Ovary (tissue), 10 donors: ENCODE results near the gene ADCY9. TPM values are rescaled to one million over a fixed set of nuclear protein-coding genes. Genes with fewer than 3 reads are reported as not detected.

ENCODE experiments used
- DNase-seq, 5 donors: peaks; one replicate each; pipeline ENCODE4 v3.0.0-alpha.2; 2019 to 2020
- H3K27ac ChIP-seq, 2 donors: fragments of 200-600 bp; one replicate each; pipeline versions ENCODE4 v1.5.1 to v1.8.0; 2019 to 2022
- H3K27me3 ChIP-seq: fragments of 200-600 bp; one replicate; pipeline ENCODE4 v1.8.0; 2022
- H3K36me3 ChIP-seq: fragments of 200-600 bp; sonication (generic); one replicate; pipeline ENCODE4 v1.5.1; 2019
- H3K4me1 ChIP-seq: one replicate; pipeline ENCODE4 v1.8.1; 2013; ENCODE audit warnings: mild to moderate bottlenecking, moderate library complexity; ENCODE audit not compliant: insufficient read depth
- H3K4me3 ChIP-seq: fragments of 200-600 bp; sonication (generic); one replicate; pipeline ENCODE4 v1.5.1; 2017
- H3K9me3 ChIP-seq, 2 donors: fragments of 200-600 bp in 1 of 2; sonication (generic) in 1 of 2; one replicate each; pipeline versions ENCODE4 v1.5.1 to v1.8.1; 2013 to 2019; ENCODE audit warnings: mild to moderate bottlenecking in 1 of 2, moderate library complexity in 1 of 2
- EP300 ChIP-seq: sonication (generic); formaldehyde crosslinking; IDR thresholded peaks from one replicate; pipeline ENCODE4 v1.6.1; 2017; ENCODE audit warnings: antibody characterized with exemption
- POLR2A ChIP-seq: fragments of 450-650 bp; IDR thresholded peaks from one replicate; pipeline ENCODE4 v1.6.1; 2017; ENCODE audit warnings: antibody characterized with exemption, mild to moderate bottlenecking, moderate library complexity
- WGBS, 3 donors: extraction: QIAGEN DNeasy Blood & Tissue Kit in 1 of 3; methylation state at CpG; one replicate each; pipeline versions ENCODE4 v1.1.5 to v1.1.7; 2013 to 2017; 5-methylcytosine and 5-hydroxymethylcytosine counted together
- intact Hi-C, 4 donors: fragments of 100-400 bp; cut with DNase I; formaldehyde crosslinking; loops; one replicate each; pipeline versions ENCODE4 v1.11.0 to v1.15.1; 2022 to 2023
- long read RNA-seq, 3 donors: library from polyadenylated mRNA in 2 of 3; unstranded in 2 of 3; transcript quantifications; one replicate each; pipeline ENCODE4 v2.0.0 and lab custom pipeline, GENCODE V29; 2021 to 2026
- polyA plus RNA-seq, 2 donors: library from polyadenylated mRNA; stranded (reverse); fragments of 200-250 nt in 1 of 2; fragments of 350-450 nt in 1 of 2; fragmentation: Illumina TruSeq in 1 of 2; extraction: RNeasy Lipid Tissue Mini Kit (QIAGEN cat#74804) in 1 of 2; gene quantifications; one replicate each; pipeline ENCODE4 v1.2.3, GENCODE V29; 2013 to 2014
- total RNA-seq, 7 donors: library from RNA; depleted of rRNA in 2 of 7; stranded (reverse); fragments of >200 nt in 2 of 7; fragmentation: NEBNext Ultra II Directional in 3 of 7; extraction: Animal tissue kit (Norgen Biotek cat#: 25700) in 3 of 7; gene quantifications; one replicate each; pipeline versions ENCODE4 v1.1.0 to v1.2.4, GENCODE V29; 2016 to 2023
- TF ChIP-seq, protein P1 (sequence below), 3 donors: fragments of 450-650 bp in 2 of 3; fragments of 200-600 bp in 1 of 3; IDR thresholded peaks; one replicate each; pipeline versions ENCODE4 v1.5.1 to v1.8.0; 2016 to 2022; ENCODE audit warnings: antibody characterized with exemption in 3 of 3, mild to moderate bottlenecking in 1 of 3
- donor health status: DM: no; HTN: no; CAD: no; lungs with moderate emphysema.
- donor health status: DM: no; HTN: no; CAD: no.
- donor health status: Bipolar disorder and iron deficiency.
- donor health status: DM: yes; HTN: yes; CAD: no.
- donor health status: DM: no; HTN: no; CAD: no.
- donor health status: DM: yes; HTN: yes; CAD: no.

ADCY9 gene
- total RNA-seq: 10 to 100 TPM; 10.7 to 31.3 (median 25.8) TPM
- 10 to 100 TPM; 15.1 to 17.8 TPM for polyA plus RNA-seq
- long read RNA-seq, donor 1, partial matches to known transcripts: 3 of 7 reads
- long read RNA-seq, donor 1, other reads (novel, unspliced or antisense): 4 of 7 reads
- long read RNA-seq, donor 2: 0 reads
- long read RNA-seq, donor 3, full-length matches to known transcripts: 3 of 46 reads
- long read RNA-seq, donor 3, partial matches to known transcripts: 11 of 46 reads
- long read RNA-seq, donor 3, other reads (novel, unspliced or antisense): 32 of 46 reads

DNA sequence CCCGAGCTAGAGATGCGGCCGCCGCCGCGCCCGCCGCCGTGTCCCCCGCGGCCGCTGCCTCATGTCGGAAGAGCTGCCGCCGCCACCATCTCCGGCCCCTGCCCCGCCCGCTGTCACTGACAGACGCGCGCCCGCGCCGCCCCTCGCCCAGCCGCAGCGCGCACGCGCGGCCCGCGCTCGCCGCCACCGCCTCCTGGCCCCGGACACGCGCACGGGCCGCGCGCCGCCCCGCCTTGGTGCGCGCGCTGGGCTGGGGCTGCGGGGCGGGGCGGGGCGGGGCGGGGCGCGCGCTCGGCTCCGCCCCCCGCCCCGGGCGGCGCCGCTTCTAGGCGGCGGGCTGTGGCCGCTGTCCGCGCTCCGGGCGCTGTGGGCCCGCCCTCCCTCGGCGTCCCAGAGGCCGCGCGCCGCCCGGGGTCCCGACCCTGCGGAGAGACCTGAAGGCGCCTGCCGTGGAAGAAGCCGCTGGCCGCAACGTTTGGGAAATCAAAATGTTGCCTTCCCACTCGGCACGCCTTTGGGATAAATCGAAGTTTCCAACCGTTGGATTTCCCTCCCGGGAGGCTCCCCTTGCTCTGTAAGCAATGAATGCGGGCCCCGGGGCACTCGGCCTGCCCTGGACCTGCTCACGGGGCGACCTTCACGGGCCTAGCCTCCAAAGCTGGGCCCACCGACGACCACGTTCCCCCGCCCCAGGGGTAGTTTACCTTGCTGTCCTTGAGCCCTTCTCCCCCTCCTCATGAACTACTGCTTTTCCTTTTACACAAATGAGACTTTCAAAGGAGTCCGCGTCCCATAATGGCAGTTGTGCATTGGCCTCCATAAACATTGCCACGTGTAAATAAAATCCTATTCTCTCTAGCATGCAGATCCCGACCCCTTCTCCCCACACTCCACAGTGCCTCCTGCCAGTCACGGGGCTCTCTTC, at the start of gene ADCY9:
Gene ADCY9 (minus strand): TSS at position 118 of the 925 bp plus-strand sequence. CDS start 1,000 bp downstream, outside the sequence.
- peak; percentile 73 to 85 (median 83) for DNase-seq
- TF ChIP-seq EP300 (peak; percentile 15), POLR2A (peak; percentile 53)
- TF ChIP-seq, protein P1, sequence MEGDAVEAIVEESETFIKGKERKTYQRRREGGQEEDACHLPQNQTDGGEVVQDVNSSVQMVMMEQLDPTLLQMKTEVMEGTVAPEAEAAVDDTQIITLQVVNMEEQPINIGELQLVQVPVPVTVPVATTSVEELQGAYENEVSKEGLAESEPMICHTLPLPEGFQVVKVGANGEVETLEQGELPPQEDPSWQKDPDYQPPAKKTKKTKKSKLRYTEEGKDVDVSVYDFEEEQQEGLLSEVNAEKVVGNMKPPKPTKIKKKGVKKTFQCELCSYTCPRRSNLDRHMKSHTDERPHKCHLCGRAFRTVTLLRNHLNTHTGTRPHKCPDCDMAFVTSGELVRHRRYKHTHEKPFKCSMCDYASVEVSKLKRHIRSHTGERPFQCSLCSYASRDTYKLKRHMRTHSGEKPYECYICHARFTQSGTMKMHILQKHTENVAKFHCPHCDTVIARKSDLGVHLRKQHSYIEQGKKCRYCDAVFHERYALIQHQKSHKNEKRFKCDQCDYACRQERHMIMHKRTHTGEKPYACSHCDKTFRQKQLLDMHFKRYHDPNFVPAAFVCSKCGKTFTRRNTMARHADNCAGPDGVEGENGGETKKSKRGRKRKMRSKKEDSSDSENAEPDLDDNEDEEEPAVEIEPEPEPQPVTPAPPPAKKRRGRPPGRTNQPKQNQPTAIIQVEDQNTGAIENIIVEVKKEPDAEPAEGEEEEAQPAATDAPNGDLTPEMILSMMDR (IDR thresholded peaks at IDR 0.05): no peak

GRCh38 chr16:4160658-4161430, 44.6 kb upstream of the ADCY9 start:
- DNase-seq: no peak
- Histone ChIP-seq H3K4me1 (no peaks in the 10 kb centered on the region), H3K27ac (no peak overlapping the region), H3K27me3 (no peaks in the 10 kb centered on the region), H3K9me3 (no peaks in the 10 kb centered on the region), H3K4me3 (no peak overlapping the region), H3K36me3 (no peaks in the 10 kb centered on the region)
- 78 to 82% (median 79%) methylated on average over 7 of the region's 7 CpGs for WGBS, 3 donors
- no peak for TF ChIP-seq POLR2A
- no peak for TF ChIP-seq EP300
- TF ChIP-seq, protein P1 (IDR thresholded peaks at IDR 0.05): no peak
- intact Hi-C loops: no loop called here

More for the DNA sequence above, at the start of gene ADCY9:
- Histone ChIP-seq H3K9me3 (no peaks in the 10 kb centered on the region), H3K4me3 (peak within 1 kb of the TSS; percentile 82), H3K27me3 (no peaks in the 10 kb centered on the region), H3K4me1 (peaks cover 14% of the 10 kb centered on the region), H3K36me3 (no peaks in the 10 kb centered on the region), H3K27ac (peak within 1 kb of the TSS; percentile 17 to 80)
- intact Hi-C loops: loop anchor here in 3 of 4 donors (5.0 to 10.0 kb wide), 3 partner anchors 102 to 132 kb away; no protein-coding TSS in a partner anchor
- WGBS, 3 donors: 3% methylated on average over 75 to 104 of the region's 105 CpGs

DNA sequence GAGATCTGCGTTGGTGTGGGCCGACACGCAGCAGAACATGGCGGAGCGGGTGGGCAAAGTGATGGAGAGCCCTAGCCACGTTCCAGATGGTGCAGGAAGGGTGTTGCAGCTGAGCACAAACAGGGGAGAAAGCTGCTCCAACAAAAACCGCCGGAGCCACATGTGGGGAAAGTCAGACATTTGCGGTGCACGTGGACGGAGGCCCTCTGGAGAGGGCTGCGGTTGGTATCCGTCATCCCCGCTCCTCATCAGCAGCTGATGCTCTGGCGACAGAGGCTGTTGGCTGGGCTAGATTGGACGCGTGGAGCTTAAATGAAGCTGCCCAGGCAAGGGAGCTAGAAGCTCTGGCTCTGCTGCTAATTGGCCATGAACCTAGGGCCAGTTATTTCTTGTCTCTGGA, 43.5 kb upstream of the ADCY9 start:
- Histone ChIP-seq H3K4me3 (no peak overlapping the region), H3K9me3 (no peaks in the 10 kb centered on the region), H3K27ac (no peak overlapping the region), H3K27me3 (no peaks in the 10 kb centered on the region), H3K36me3 (no peaks in the 10 kb centered on the region), H3K4me1 (no peaks in the 10 kb centered on the region)
- 92 to 95% (median 93%) methylated on average over 17 of the region's 17 CpGs for WGBS, 3 donors
- TF ChIP-seq, protein P1 (IDR thresholded peaks at IDR 0.05): no peak
- TF ChIP-seq EP300 (no peak), POLR2A (no peak)
- intact Hi-C loops: no loop called here
- DNase-seq: no peak
